ENCODE data around the gene MTF1. TPM values are rescaled to one million over a fixed set of nuclear protein-coding genes. Genes with fewer than 3 reads are reported as not detected.

Gene MTF1
- total and polyA plus RNA-seq, 2 donors (not counting 1 experiment from before 2014, with no cell fraction given), result 4.5 to 8.4 TPM

DNA sequence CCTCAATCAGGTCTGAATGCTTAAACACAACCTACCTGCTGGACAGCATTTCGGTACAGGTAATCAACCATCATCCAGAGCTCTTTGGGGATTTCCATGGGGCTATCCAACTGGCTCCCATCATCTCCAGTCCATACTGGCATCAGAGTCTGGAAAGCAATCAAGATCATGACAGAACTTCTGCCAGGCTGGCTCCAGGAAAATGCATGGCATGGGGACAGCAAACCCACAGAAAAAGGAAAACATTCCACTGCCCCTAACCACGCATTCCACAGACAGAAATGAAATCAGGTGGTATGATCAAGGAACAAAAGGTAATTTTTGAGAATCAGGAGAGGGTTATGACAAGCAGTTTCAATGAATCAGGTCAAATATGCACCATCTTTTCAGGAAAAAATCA lies 9.1 kb upstream of the MTF1 start:
- H4K20me1 ChIP-seq (ENCODE audit: control insufficient read depth, extremely low read depth, insufficient read depth, low read length), result no peaks in the 10 kb centered on the region
- no peak overlapping the region for H2AFZ ChIP-seq (ENCODE audit: low read length)
- peaks cover 4% of the 10 kb centered on the region for H3K4me1 ChIP-seq (ENCODE audit: control insufficient read depth, extremely low read depth, insufficient read depth, low read length)
- TF ChIP-seq, protein P1, sequence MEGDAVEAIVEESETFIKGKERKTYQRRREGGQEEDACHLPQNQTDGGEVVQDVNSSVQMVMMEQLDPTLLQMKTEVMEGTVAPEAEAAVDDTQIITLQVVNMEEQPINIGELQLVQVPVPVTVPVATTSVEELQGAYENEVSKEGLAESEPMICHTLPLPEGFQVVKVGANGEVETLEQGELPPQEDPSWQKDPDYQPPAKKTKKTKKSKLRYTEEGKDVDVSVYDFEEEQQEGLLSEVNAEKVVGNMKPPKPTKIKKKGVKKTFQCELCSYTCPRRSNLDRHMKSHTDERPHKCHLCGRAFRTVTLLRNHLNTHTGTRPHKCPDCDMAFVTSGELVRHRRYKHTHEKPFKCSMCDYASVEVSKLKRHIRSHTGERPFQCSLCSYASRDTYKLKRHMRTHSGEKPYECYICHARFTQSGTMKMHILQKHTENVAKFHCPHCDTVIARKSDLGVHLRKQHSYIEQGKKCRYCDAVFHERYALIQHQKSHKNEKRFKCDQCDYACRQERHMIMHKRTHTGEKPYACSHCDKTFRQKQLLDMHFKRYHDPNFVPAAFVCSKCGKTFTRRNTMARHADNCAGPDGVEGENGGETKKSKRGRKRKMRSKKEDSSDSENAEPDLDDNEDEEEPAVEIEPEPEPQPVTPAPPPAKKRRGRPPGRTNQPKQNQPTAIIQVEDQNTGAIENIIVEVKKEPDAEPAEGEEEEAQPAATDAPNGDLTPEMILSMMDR (conservative IDR thresholded peaks at IDR 0.05 in 1 of 2, IDR thresholded peaks at IDR 0.05 in 1 of 2; ENCODE audit: low read depth in 1 of 2, low read length in 2 of 2), result no peak
- no peak for TF ChIP-seq EZH2 (IDR thresholded peaks at IDR 0.05; ENCODE audit: low read length, missing control alignments)
- H3K36me3 ChIP-seq (ENCODE audit: control insufficient read depth, insufficient read depth, low read length), result peaks cover 3% of the 10 kb centered on the region
- H3K4me2 ChIP-seq (ENCODE audit: extremely low read depth, insufficient read depth, low read length), result no peak overlapping the region
- no peak overlapping the region for H3K4me3 ChIP-seq (replicated peaks in 1 of 4; ENCODE audit: control extremely low read depth in 1 of 4, insufficient read depth in 1 of 4, low read depth in 3 of 4, low read length in 4 of 4)
- DNase-seq (ENCODE audit: low read depth in 2 of 2), result no peak
- H3K9me3 ChIP-seq (ENCODE audit: control insufficient read depth, insufficient read depth, low read depth, low read length), result no peaks in the 10 kb centered on the region
- no peak overlapping the region for H3K27ac ChIP-seq (ENCODE audit: insufficient read depth, low read length)
- H3K27me3 ChIP-seq (ENCODE audit: control insufficient read depth, insufficient read depth, low read length), result no peaks in the 10 kb centered on the region
- H3K79me2 ChIP-seq (ENCODE audit: control insufficient read depth, insufficient read depth, low read length), result no peaks in the 10 kb centered on the region
- H3K9ac ChIP-seq (ENCODE audit: insufficient read depth, low read length), result no peak overlapping the region

DNA sequence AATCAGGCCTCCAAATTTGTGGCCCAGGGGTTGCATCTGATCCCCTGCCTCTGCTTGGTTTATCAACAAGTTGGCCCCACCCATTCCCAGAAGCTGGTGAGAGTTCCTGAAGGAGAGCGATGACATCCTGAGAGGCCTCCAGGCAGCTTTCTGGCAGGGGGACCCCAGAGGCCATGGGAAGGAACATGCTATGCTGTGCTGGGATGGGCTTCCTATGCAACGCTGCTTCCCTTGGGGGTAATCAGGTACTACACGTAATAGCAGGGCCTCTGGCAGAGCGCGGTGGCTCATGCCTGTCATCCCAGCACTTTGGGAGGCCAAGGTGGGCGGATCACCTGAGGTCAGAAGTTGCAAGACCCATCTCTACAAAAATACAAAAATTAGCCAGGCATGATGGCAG lies 8.4 kb upstream of the MTF1 start:
- no peak overlapping the region for H3K4me3 ChIP-seq (replicated peaks in 1 of 4; ENCODE audit: control extremely low read depth in 1 of 4, insufficient read depth in 1 of 4, low read depth in 3 of 4, low read length in 4 of 4)
- peaks cover 4% of the 10 kb centered on the region for H3K4me1 ChIP-seq (ENCODE audit: control insufficient read depth, extremely low read depth, insufficient read depth, low read length)
- TF ChIP-seq, protein P1 (conservative IDR thresholded peaks at IDR 0.05 in 1 of 2, IDR thresholded peaks at IDR 0.05 in 1 of 2; ENCODE audit: low read depth in 1 of 2, low read length in 2 of 2), result no peak
- no peak for TF ChIP-seq EZH2 (IDR thresholded peaks at IDR 0.05; ENCODE audit: low read length, missing control alignments)
- H3K9me3 ChIP-seq (ENCODE audit: control insufficient read depth, insufficient read depth, low read depth, low read length), result no peaks in the 10 kb centered on the region
- H4K20me1 ChIP-seq (ENCODE audit: control insufficient read depth, extremely low read depth, insufficient read depth, low read length), result no peaks in the 10 kb centered on the region
- H2AFZ ChIP-seq (ENCODE audit: low read length), result no peak overlapping the region
- no peak overlapping the region for H3K4me2 ChIP-seq (ENCODE audit: extremely low read depth, insufficient read depth, low read length)
- no peaks in the 10 kb centered on the region for H3K27me3 ChIP-seq (ENCODE audit: control insufficient read depth, insufficient read depth, low read length)
- H3K9ac ChIP-seq (ENCODE audit: insufficient read depth, low read length), result no peak overlapping the region
- no peak overlapping the region for H3K27ac ChIP-seq (ENCODE audit: insufficient read depth, low read length)
- peaks cover 4% of the 10 kb centered on the region for H3K36me3 ChIP-seq (ENCODE audit: control insufficient read depth, insufficient read depth, low read length)
- no peaks in the 10 kb centered on the region for H3K79me2 ChIP-seq (ENCODE audit: control insufficient read depth, insufficient read depth, low read length)
- no peak for DNase-seq (ENCODE audit: low read depth in 2 of 2)

DNA sequence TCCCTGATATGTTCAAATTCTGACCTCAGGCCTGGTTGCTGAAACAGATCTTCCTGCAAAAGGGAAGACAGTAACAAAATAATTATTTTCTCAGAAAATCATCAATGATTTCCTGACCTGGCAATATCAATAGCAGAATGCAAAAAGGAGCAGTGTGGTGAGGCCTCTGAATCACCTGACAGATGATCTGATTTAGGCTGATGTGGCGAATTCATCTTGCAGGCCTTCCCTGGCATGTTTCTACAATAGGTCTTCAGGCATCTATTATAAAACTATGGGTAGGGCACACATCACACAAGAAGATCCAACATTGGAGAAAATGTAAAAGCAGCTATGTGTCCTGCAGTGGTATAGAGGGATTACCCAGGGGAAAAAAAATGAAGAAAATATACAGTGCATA lies 7.1 kb upstream of the MTF1 start:
- Histone ChIP-seq H2AFZ (ENCODE audit: low read length) (no peak overlapping the region), H3K9ac (ENCODE audit: insufficient read depth, low read length) (no peak overlapping the region)

More for the DNA sequence above, 7.1 kb upstream of the MTF1 start:
- Histone ChIP-seq H3K79me2 (ENCODE audit: control insufficient read depth, insufficient read depth, low read length) (no peaks in the 10 kb centered on the region), H3K27me3 (ENCODE audit: control insufficient read depth, insufficient read depth, low read length) (no peaks in the 10 kb centered on the region), H3K9me3 (ENCODE audit: control insufficient read depth, insufficient read depth, low read depth, low read length) (no peaks in the 10 kb centered on the region), H3K4me1 (ENCODE audit: control insufficient read depth, extremely low read depth, insufficient read depth, low read length) (peaks cover 4% of the 10 kb centered on the region), H3K36me3 (ENCODE audit: control insufficient read depth, insufficient read depth, low read length) (peaks cover 4% of the 10 kb centered on the region), H3K4me2 (ENCODE audit: extremely low read depth, insufficient read depth, low read length) (no peak overlapping the region), H4K20me1 (ENCODE audit: control insufficient read depth, extremely low read depth, insufficient read depth, low read length) (no peaks in the 10 kb centered on the region), H3K27ac (ENCODE audit: insufficient read depth, low read length) (no peak overlapping the region), H3K4me3 (replicated peaks in 1 of 4; ENCODE audit: control extremely low read depth in 1 of 4, insufficient read depth in 1 of 4, low read depth in 3 of 4, low read length in 4 of 4) (no peak overlapping the region)
- DNase-seq (ENCODE audit: low read depth in 2 of 2), result no peak
- TF ChIP-seq, protein P1 (conservative IDR thresholded peaks at IDR 0.05 in 1 of 2, IDR thresholded peaks at IDR 0.05 in 1 of 2; ENCODE audit: low read depth in 1 of 2, low read length in 2 of 2), result no peak
- TF ChIP-seq EZH2 (IDR thresholded peaks at IDR 0.05; ENCODE audit: low read length, missing control alignments), result no peak

Measured in fibroblast of lung (primary cell).